Mesenchymal stem cell (in vitro differentiated cells and primary cell): Measurements from ENCODE around the gene FTCD.
"Not testable (repeated sequence)": the region's sequence is repeated elsewhere in the genome, so short reads cannot be mapped to it uniquely, and the experiment has no call there.

ENCODE experiments used
- DNase-seq: peaks from one replicate; pipeline ENCODE4 v3.0.0-alpha.2; 2013
- H2AFZ ChIP-seq: one replicate; pipeline ENCODE4 v1.6.1; 2013; ENCODE audit warnings: low read depth, mild to moderate bottlenecking, control low read depth, inconsistent platforms, low read length, moderate library complexity
- H2AK5ac ChIP-seq: 2 replicates; pipeline ENCODE4 v1.6.1; 2013; ENCODE audit warnings: low read length, moderate library complexity, mild to moderate bottlenecking, inconsistent platforms; ENCODE audit not compliant: severe bottlenecking
- H2BK120ac ChIP-seq: one replicate; pipeline ENCODE4 v1.6.1; 2013; ENCODE audit warnings: low read depth, mild to moderate bottlenecking, inconsistent platforms, low read length, moderate library complexity
- H2BK12ac ChIP-seq, 2 experiments: one replicate each; pipeline ENCODE4 v1.6.1; 2013; ENCODE audit warnings: inconsistent platforms in 2 of 2, low read length in 2 of 2, mild to moderate bottlenecking in 2 of 2, moderate library complexity in 2 of 2, control low read depth in 1 of 2
- H2BK15ac ChIP-seq: one replicate; pipeline ENCODE4 v1.6.1; 2013; ENCODE audit warnings: mild to moderate bottlenecking, low read depth, inconsistent platforms; ENCODE audit not compliant: poor library complexity, severe bottlenecking
- H2BK5ac ChIP-seq: 2 replicates; pipeline ENCODE4 v1.6.1; 2013; ENCODE audit warnings: low read depth, mild to moderate bottlenecking, low read length, control low read depth, inconsistent platforms; ENCODE audit not compliant: poor library complexity, severe bottlenecking
- H3K14ac ChIP-seq, 2 experiments: one replicate each; pipeline ENCODE4 v1.6.1; 2013; ENCODE audit warnings: inconsistent platforms in 2 of 2, low read length in 2 of 2, control low read depth in 1 of 2, mild to moderate bottlenecking in 1 of 2, moderate library complexity in 1 of 2
- H3K18ac ChIP-seq, 2 experiments: one replicate each; pipeline ENCODE4 v1.6.1; 2013; ENCODE audit warnings: inconsistent platforms in 2 of 2, low read length in 2 of 2, control low read depth in 1 of 2, low read depth in 1 of 2, mild to moderate bottlenecking in 1 of 2
- H3K23ac ChIP-seq, 2 experiments: one replicate each; pipeline ENCODE4 v1.6.1; 2013; ENCODE audit warnings: inconsistent platforms in 2 of 2, low read length in 2 of 2, mild to moderate bottlenecking in 2 of 2, moderate library complexity in 2 of 2, control low read depth in 1 of 2
- H3K27ac ChIP-seq: 2 replicates; pipeline ENCODE4 v1.5.1; 2013; ENCODE audit warnings: mild to moderate bottlenecking, moderate library complexity, low read length, control low read depth, inconsistent platforms; ENCODE audit not compliant: poor library complexity, severe bottlenecking
- H3K27me3 ChIP-seq, 2 experiments: 2 replicates each; pipeline versions ENCODE4 v1.6.1 to v1.7.0; 2013; ENCODE audit warnings: low read length in 2 of 2, mild to moderate bottlenecking in 2 of 2, moderate library complexity in 2 of 2, control low read depth in 1 of 2, inconsistent platforms in 1 of 2; ENCODE audit not compliant: control insufficient read depth in 1 of 2, insufficient read depth in 1 of 2
- H3K36me3 ChIP-seq, 2 experiments: 2 replicates each; pipeline versions ENCODE4 v1.6.1 to v1.7.0; 2013; ENCODE audit warnings: low read length in 2 of 2, control low read depth in 1 of 2, inconsistent platforms in 1 of 2, low read depth in 1 of 2, mild to moderate bottlenecking in 1 of 2; ENCODE audit not compliant: insufficient read depth in 2 of 2, control insufficient read depth in 1 of 2
- H3K4ac ChIP-seq, 2 experiments: one replicate each; pipeline ENCODE4 v1.6.1; 2013; ENCODE audit warnings: inconsistent platforms in 2 of 2, low read length in 2 of 2, mild to moderate bottlenecking in 2 of 2, moderate library complexity in 2 of 2, control low read depth in 1 of 2, low read depth in 1 of 2
- H3K4me1 ChIP-seq: 2 replicates; pipeline ENCODE4 v1.6.1; 2013; ENCODE audit warnings: low read depth, low read length, control low read depth; ENCODE audit not compliant: control insufficient read depth, insufficient read depth
- H3K4me2 ChIP-seq: 2 replicates; pipeline ENCODE4 v1.6.1; 2013; ENCODE audit warnings: low read length, mild to moderate bottlenecking, inconsistent platforms; ENCODE audit not compliant: poor library complexity, severe bottlenecking
- H3K4me3 ChIP-seq, 2 experiments: 2 replicates each; pipeline versions ENCODE4 v1.5.1 to v1.7.0; 2013; ENCODE audit warnings: low read length in 2 of 2, mild to moderate bottlenecking in 2 of 2, control low read depth in 1 of 2, low read depth in 1 of 2; ENCODE audit not compliant: insufficient read depth in 1 of 2
- H3K79me1 ChIP-seq: replicated peaks from 2 replicates; pipeline ENCODE4 v1.6.1; 2013; ENCODE audit warnings: mild to moderate bottlenecking, control low read depth, low read length, inconsistent platforms; ENCODE audit not compliant: poor library complexity, severe bottlenecking
- H3K9ac ChIP-seq: 2 replicates; pipeline ENCODE4 v1.7.0; 2013; ENCODE audit warnings: mild to moderate bottlenecking, low read length, moderate library complexity
- H3K9me3 ChIP-seq: 2 replicates; pipeline ENCODE4 v1.7.0; 2013; ENCODE audit warnings: mild to moderate bottlenecking, low read length; ENCODE audit not compliant: control insufficient read depth
- H4K8ac ChIP-seq: one replicate; pipeline ENCODE4 v1.6.1; 2013; ENCODE audit warnings: inconsistent platforms, mild to moderate bottlenecking, low read length, moderate library complexity
- H4K91ac ChIP-seq: one replicate; pipeline ENCODE4 v1.6.1; 2013; ENCODE audit warnings: mild to moderate bottlenecking, low read length, inconsistent platforms
- WGBS: methylation state at CpG from one replicate; pipeline ENCODE4 v1.1.7; 2013; ENCODE audit warnings: mixed read lengths; 5-methylcytosine and 5-hydroxymethylcytosine counted together

Gene FTCD

DNA sequence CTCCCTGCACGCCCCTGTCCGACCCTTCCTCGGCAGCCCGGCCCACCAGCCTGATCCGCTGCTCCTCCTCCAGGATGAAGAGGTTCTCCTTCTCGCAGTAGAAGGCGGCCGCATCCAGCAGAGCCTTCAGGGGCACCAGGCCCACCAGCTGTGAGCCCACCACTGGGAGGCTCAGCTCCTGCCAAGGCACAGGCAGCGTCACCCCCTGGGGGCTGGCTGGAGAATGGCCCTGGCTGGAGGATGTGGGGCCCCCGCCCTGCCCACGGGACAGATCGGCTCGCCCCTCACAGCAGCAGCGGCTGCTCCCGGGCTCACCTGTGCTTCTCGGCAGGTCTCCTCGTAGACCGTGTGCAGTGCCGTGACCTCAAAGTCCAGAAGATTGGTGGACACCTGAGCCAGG lies 5.3 kb downstream of the FTCD start:
- Histone ChIP-seq H2BK15ac (no peak overlapping the region), H3K14ac (no peak overlapping the region), H2AFZ (no peak overlapping the region), H3K4me3 (no peak overlapping the region), H4K91ac (peak overlapping the region; percentile 35), H3K27me3 (peaks cover 0 to 16% of the 10 kb centered on the region in 2 experiments), H3K9me3 (no peaks in the 10 kb centered on the region), H3K4ac (no peak overlapping the region), H3K4me1 (peaks cover 19% of the 10 kb centered on the region), H2AK5ac (no peak overlapping the region), H2BK120ac (no peak overlapping the region), H3K9ac (no peak overlapping the region), H2BK5ac (no peak overlapping the region), H3K27ac (no peak overlapping the region), H4K8ac (no peak overlapping the region), H3K18ac (no peak overlapping the region), H3K4me2 (no peak overlapping the region), H3K79me1 (no peaks in the 10 kb centered on the region), H3K36me3 (no peaks in the 10 kb centered on the region), H3K23ac (no peak overlapping the region), H2BK12ac (no peak overlapping the region)
- DNase-seq, result no peak
- 82% methylated on average over 19 of the region's 19 CpGs for WGBS

DNA sequence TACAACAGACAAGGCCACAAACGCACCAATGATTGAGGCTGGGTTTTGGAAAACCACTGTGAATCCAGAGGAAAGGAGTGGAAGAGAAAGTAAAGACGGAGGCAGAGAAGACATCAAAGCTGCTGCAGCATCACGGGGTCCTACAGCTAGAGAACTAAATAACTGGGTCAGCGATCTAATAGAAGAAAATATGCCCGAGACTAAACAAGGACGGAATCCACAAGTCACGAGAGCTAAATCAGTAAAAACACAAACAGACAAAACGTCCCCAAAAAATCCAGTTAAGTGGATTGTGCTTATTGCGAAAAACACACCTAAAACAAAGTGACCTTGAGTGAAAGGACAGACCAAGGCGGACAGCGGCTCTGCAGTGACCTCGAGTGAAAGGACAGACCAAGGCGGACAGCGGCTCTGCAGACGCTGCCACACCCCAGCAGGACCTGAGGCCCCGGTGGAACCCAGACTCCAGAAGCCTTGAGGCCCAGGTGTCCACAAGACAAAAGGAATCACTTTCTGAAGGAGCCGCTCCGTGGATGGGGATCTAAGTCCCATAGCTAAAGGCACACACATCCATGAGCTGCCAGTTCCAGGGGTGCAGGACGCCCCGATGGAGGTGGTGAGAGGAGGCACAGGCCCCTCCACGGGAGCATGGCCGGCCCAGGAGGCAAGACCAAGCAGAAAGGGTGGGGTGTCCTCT lies 6.0 kb downstream of the FTCD start:
- no peak overlapping the region for H3K9ac ChIP-seq
- H3K18ac ChIP-seq, result no peak overlapping the region
- no peaks in the 10 kb centered on the region for H3K79me1 ChIP-seq
- H3K4me2 ChIP-seq, result no peak overlapping the region
- no peak overlapping the region for H4K8ac ChIP-seq
- H4K91ac ChIP-seq, result no peak overlapping the region
- H2BK120ac ChIP-seq, result no peak overlapping the region
- no peak for DNase-seq
- WGBS, result 91% methylated on average over 22 of the region's 22 CpGs
- H3K27ac ChIP-seq, result no peak overlapping the region
- H3K9me3 ChIP-seq, result no peaks in the 10 kb centered on the region
- H2BK15ac ChIP-seq, result no peak overlapping the region
- peaks cover 0 to 16% of the 10 kb centered on the region in 2 experiments for H3K27me3 ChIP-seq
- no peak overlapping the region for H3K14ac ChIP-seq
- H2BK12ac ChIP-seq, result no peak overlapping the region
- H2BK5ac ChIP-seq, result no peak overlapping the region
- H3K36me3 ChIP-seq, result no peaks in the 10 kb centered on the region
- peaks cover 22% of the 10 kb centered on the region for H3K4me1 ChIP-seq
- H2AFZ ChIP-seq, result no peak overlapping the region
- no peak overlapping the region for H3K23ac ChIP-seq
- no peak overlapping the region for H3K4ac ChIP-seq
- H2AK5ac ChIP-seq, result no peak overlapping the region
- no peak overlapping the region for H3K4me3 ChIP-seq

DNA sequence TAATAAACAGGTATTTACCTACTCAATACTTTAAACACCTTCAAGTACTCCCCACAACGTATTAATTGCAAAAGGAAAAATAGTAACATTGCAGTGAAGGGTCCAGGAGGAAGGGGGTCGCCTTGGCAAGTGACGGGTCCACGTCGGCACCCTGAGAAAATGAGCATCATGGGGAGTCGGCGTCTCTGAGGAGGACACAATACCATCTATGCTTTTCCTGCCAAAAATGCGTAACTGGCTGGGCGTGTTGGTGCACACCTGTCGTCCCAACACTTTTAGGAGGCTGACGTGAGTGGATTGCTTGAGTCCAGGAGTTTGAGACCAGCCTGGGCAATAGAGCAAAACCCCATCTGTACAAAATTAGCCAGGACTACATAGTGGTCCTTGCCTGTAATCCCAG lies 7.3 kb downstream of the FTCD start:
- H2AFZ ChIP-seq, result no peak overlapping the region
- H3K9me3 ChIP-seq, result no peaks in the 10 kb centered on the region
- no peak overlapping the region for H3K23ac ChIP-seq
- no peak overlapping the region for H4K8ac ChIP-seq
- no peak overlapping the region for H3K14ac ChIP-seq
- H3K9ac ChIP-seq, result no peak overlapping the region
- no peak overlapping the region for H2BK15ac ChIP-seq
- peaks cover 19% of the 10 kb centered on the region for H3K4me1 ChIP-seq
- no peak for DNase-seq
- no peak overlapping the region for H2AK5ac ChIP-seq
- H3K4ac ChIP-seq, result no peak overlapping the region
- H3K79me1 ChIP-seq, result no peaks in the 10 kb centered on the region
- no peak overlapping the region for H2BK12ac ChIP-seq
- H4K91ac ChIP-seq, result no peak overlapping the region
- H3K4me3 ChIP-seq, result no peak overlapping the region
- H3K18ac ChIP-seq, result no peak overlapping the region
- H3K36me3 ChIP-seq, result no peaks in the 10 kb centered on the region
- no peak overlapping the region for H3K4me2 ChIP-seq
- H3K27me3 ChIP-seq, result peaks cover 0 to 16% of the 10 kb centered on the region in 2 experiments
- no peak overlapping the region for H3K27ac ChIP-seq
- no peak overlapping the region for H2BK120ac ChIP-seq
- WGBS, result 92% methylated on average over 11 of the region's 11 CpGs
- no peak overlapping the region for H2BK5ac ChIP-seq

DNA sequence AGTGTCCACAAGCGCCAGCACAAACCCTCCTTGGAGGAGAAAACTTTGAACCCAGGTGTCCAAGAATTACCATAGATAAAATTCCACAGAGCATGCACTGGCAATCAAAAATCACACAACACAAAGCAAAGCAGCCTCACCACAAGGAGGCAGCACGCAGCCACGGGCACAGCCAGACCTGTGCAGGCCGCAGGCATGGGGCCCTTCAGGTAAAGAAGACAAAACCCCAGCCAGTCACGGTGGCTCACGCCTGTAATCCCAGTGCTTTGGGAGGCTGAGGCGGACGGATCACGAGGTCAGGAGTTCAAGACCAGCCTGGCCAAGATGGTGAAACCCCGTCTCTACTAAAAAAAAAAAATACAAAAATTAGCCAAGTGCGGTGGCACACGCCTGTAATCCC lies 8.0 kb downstream of the FTCD start:
- not testable (repeated sequence) for H2AFZ ChIP-seq, H3K9me3 ChIP-seq, DNase-seq, H2BK15ac ChIP-seq, H4K91ac ChIP-seq, H3K14ac ChIP-seq, H2BK120ac ChIP-seq, H3K4ac ChIP-seq, H3K27ac ChIP-seq, H4K8ac ChIP-seq, H3K4me3 ChIP-seq, H3K23ac ChIP-seq, H2AK5ac ChIP-seq, H3K36me3 ChIP-seq, H2BK5ac ChIP-seq, H3K9ac ChIP-seq, H3K79me1 ChIP-seq, H3K4me2 ChIP-seq
- 88% methylated on average over 12 of the region's 12 CpGs for WGBS
- H3K18ac ChIP-seq, result peak overlapping the region in 1 of 2 experiments; percentile 0
- peak overlapping the region in 1 of 2 experiments; percentile 6 for H2BK12ac ChIP-seq
- H3K27me3 ChIP-seq, result peaks cover under 1 to 16% of the 10 kb centered on the region in 2 experiments
- peaks cover 17% of the 10 kb centered on the region for H3K4me1 ChIP-seq
